ENCODE data around the gene INO80C. TPM values are rescaled to one million over a fixed set of nuclear protein-coding genes. Genes with fewer than 3 reads are reported as not detected.

The INO80C gene
- total RNA-seq, 2 experiments from 2014 or later = 30.8 to 37.4 TPM

- ChIA-PET POLR2A (no interaction called here), CTCF (no interaction called here)
- no peaks in the 10 kb centered on the region for H3K9me3 Mint-ChIP-seq (ENCODE audit: low read depth)
- intact Hi-C loops (cut with DNase I, micrococcal nuclease) = loop anchor here (5.0 kb wide), 1 partner anchor 104 kb away; no protein-coding TSS in a partner anchor
- H3K4me3 Mint-ChIP-seq = no peak overlapping the region
- no peak for DNase-seq
- no peak overlapping the region for H3K27ac Mint-ChIP-seq
- no peaks in the 10 kb centered on the region for H3K27me3 Mint-ChIP-seq
- no peaks in the 10 kb centered on the region for H3K36me3 Mint-ChIP-seq (ENCODE audit: low read depth)
- no peak for ATAC-seq
- H3K4me1 Mint-ChIP-seq = peaks cover 2% of the 10 kb centered on the region
Observed at GRCh38 chr18:35511428-35511827, 13.7 kb upstream of the INO80C start.

DNA sequence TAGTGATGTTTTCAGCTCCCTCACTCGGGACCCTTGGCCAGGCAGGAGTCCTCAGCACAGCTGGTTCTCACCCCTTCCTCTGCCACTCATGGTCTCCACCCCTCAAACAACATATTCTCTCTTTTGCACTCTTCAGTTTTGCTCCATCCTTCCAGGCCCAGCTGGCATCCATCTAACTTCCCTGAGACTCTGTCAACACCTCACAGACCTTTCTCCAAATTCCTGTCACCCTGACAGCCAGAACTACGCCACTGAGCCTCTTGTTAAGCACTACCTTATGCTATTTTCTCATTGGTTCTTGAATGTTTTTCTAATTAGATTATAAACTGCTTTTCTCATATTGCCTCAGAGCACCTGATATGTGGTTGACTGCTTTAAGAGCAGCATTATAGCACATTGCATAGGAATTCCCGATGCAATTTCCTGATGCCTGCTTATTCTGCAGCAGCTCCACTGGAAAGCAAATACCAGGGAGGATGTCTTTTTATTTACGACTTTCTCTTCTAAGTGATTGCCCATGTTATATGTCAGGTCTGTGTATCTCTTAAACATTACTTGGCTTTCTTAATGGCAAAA lies 12.4 kb upstream of the INO80C start:
- intact Hi-C loops (cut with DNase I, micrococcal nuclease) = loop anchor here (5.0 kb wide), 1 partner anchor 103 kb away; no protein-coding TSS in a partner anchor
- Mint-ChIP-seq H3K9me3 (ENCODE audit: low read depth) (no peaks in the 10 kb centered on the region), H3K27ac (no peak overlapping the region), H3K36me3 (ENCODE audit: low read depth) (no peaks in the 10 kb centered on the region), H3K4me1 (no peaks in the 10 kb centered on the region), H3K4me3 (no peak overlapping the region), H3K27me3 (no peaks in the 10 kb centered on the region)
- ATAC-seq = no peak
- CTCF ChIA-PET = no interaction called here
- DNase-seq = no peak
- POLR2A ChIA-PET = no interaction called here

DNA sequence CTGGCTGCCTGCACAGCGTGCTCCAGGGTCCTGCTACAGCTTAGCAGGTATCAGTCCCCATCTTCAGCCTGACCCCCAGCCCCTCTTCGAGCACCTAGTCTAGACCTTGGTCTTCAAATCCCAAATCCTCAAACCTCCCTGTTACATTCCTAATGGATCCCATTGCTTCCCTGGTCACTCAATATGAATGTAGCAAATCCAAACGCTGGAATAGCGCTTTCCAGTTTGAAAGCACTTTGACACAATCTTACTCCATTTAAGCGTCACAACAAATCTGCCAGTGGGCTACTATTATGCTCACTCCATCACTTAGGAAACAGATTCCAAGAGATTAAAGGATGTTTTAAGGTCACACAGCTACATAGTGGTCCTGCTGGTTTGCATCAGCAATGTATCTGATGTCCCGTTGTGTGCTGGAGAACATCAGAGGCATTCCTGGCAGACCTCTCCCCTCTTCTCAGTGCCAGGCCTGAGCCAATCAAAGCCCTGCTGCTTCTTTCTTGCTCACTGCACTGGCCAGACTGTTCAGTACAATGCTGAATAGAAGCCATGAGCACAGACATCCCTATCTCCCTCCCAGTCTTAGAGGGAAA lies 11.1 kb upstream of the INO80C start:
- intact Hi-C loops (cut with DNase I, micrococcal nuclease) = no loop called here

DNA sequence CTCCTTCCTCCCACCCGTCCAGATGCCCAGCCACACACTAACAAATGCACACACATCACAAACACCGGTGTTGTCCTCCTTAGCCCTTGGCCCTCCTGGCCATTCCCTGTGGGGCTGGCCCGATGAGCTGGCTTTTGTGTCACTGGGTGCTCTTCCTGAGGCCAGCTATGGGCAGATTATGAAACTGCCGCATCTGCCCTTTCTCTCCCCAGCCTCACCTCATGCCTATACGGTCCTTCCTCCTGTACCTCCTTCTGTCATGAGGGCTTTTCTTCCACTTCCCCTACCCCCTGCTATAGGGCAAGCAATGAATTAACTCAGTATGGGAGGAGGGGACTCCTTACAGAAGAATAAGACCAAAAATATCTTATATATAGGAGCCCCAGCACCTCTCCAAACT lies 10.3 kb upstream of the INO80C start:
- no peak overlapping the region for H3K27ac Mint-ChIP-seq
- DNase-seq (no peak), ATAC-seq (no peak)
- no peaks in the 10 kb centered on the region for H3K9me3 Mint-ChIP-seq (ENCODE audit: low read depth)
- ChIA-PET POLR2A (no interaction called here), CTCF (no interaction called here)
- H3K4me3 Mint-ChIP-seq = no peak overlapping the region
- no peaks in the 10 kb centered on the region for H3K36me3 Mint-ChIP-seq (ENCODE audit: low read depth)
- no peaks in the 10 kb centered on the region for H3K4me1 Mint-ChIP-seq
- intact Hi-C loops (cut with DNase I, micrococcal nuclease) = no loop called here
- peaks cover 2% of the 10 kb centered on the region for H3K27me3 Mint-ChIP-seq

More for the DNA sequence above, 11.1 kb upstream of the INO80C start:
- Mint-ChIP-seq H3K27ac (no peak overlapping the region), H3K4me1 (no peaks in the 10 kb centered on the region), H3K9me3 (ENCODE audit: low read depth) (no peaks in the 10 kb centered on the region), H3K36me3 (ENCODE audit: low read depth) (no peaks in the 10 kb centered on the region), H3K4me3 (no peak overlapping the region), H3K27me3 (peaks cover 2% of the 10 kb centered on the region)
- CTCF ChIA-PET = no interaction called here
- no peak for ATAC-seq
- POLR2A ChIA-PET = no interaction called here
- DNase-seq = no peak

DNA sequence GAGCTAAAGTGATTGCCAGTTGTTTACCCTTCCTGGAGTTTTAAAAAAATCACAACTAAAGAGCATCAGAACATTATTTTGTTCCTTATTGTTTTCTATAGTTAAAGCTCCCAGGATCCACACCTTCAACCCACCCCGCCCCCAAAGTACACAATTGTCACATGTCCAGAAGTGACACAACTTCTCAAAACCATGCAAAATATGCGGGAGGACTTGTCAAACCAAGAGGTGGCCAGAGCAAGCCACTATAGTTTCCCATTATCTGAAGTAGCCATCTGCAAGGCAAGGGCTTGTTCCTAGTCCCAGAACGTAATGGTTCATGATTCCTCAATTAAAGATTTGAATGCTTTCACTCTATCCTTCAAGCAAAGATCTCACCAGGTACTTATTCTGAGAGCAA lies 9.9 kb upstream of the INO80C start:
- H3K4me1 Mint-ChIP-seq = no peaks in the 10 kb centered on the region
- peaks cover 2% of the 10 kb centered on the region for H3K27me3 Mint-ChIP-seq
- CTCF ChIA-PET = interaction anchor here (1.2 kb wide), 1 partner anchor 10 kb away, joined by 3 read pairs; the partner anchor contains the start of gene INO80C
- no peak for DNase-seq
- H3K27ac Mint-ChIP-seq = no peak overlapping the region
- no peaks in the 10 kb centered on the region for H3K9me3 Mint-ChIP-seq (ENCODE audit: low read depth)
- H3K4me3 Mint-ChIP-seq = no peak overlapping the region
- no peaks in the 10 kb centered on the region for H3K36me3 Mint-ChIP-seq (ENCODE audit: low read depth)
- ATAC-seq = no peak
- intact Hi-C loops (cut with DNase I, micrococcal nuclease) = no loop called here
- POLR2A ChIA-PET = interaction anchor here (1.2 kb wide), 1 partner anchor 10 kb away, joined by 4 read pairs; the partner anchor contains the start of gene INO80C

GRCh38 chr18:35507192-35507591 lies 9.4 kb upstream of the INO80C start:
- Mint-ChIP-seq H3K4me3 (no peak overlapping the region), H3K9me3 (ENCODE audit: low read depth) (no peaks in the 10 kb centered on the region), H3K36me3 (ENCODE audit: low read depth) (no peaks in the 10 kb centered on the region), H3K4me1 (no peaks in the 10 kb centered on the region), H3K27me3 (peaks cover 2% of the 10 kb centered on the region), H3K27ac (no peak overlapping the region)
- ChIA-PET CTCF (interaction anchor here (1.2 kb wide), 1 partner anchor 10 kb away, joined by 3 read pairs; the partner anchor contains the start of gene INO80C), POLR2A (interaction anchor here (1.2 kb wide), 1 partner anchor 10 kb away, joined by 4 read pairs; the partner anchor contains the start of gene INO80C)
- ATAC-seq (no peak), DNase-seq (no peak)
- intact Hi-C loops (cut with DNase I, micrococcal nuclease) = no loop called here

GRCh38 chr18:35506024-35506712 lies 8.4 kb upstream of the INO80C start:
- ChIA-PET CTCF (interaction anchor here (1.2 kb wide), 1 partner anchor 8 kb away, joined by 3 read pairs; the partner anchor contains the start of gene INO80C), POLR2A (interaction anchor here (1.2 kb wide), 1 partner anchor 9 kb away, joined by 4 read pairs; the partner anchor contains the start of gene INO80C)
- Mint-ChIP-seq H3K27me3 (peaks cover 2% of the 10 kb centered on the region), H3K4me1 (no peaks in the 10 kb centered on the region), H3K27ac (no peak overlapping the region), H3K4me3 (no peak overlapping the region), H3K9me3 (ENCODE audit: low read depth) (no peaks in the 10 kb centered on the region), H3K36me3 (ENCODE audit: low read depth) (no peaks in the 10 kb centered on the region)
- DNase-seq = no peak
- intact Hi-C loops (cut with DNase I, micrococcal nuclease) = no loop called here
- ATAC-seq = no peak

GRCh38 chr18:35504996-35505395 lies 7.2 kb upstream of the INO80C start:
- intact Hi-C loops (cut with DNase I, micrococcal nuclease) = no loop called here
- no peak for ATAC-seq
- no peaks in the 10 kb centered on the region for H3K4me1 Mint-ChIP-seq
- ChIA-PET CTCF (no interaction called here), POLR2A (no interaction called here)
- no peaks in the 10 kb centered on the region for H3K9me3 Mint-ChIP-seq (ENCODE audit: low read depth)
- peaks cover 2% of the 10 kb centered on the region for H3K27me3 Mint-ChIP-seq
- DNase-seq = no peak
- H3K36me3 Mint-ChIP-seq (ENCODE audit: low read depth) = no peaks in the 10 kb centered on the region
- H3K27ac Mint-ChIP-seq = no peak overlapping the region
- H3K4me3 Mint-ChIP-seq = no peak overlapping the region

- H3K27ac Mint-ChIP-seq = no peak overlapping the region
- POLR2A ChIA-PET = no interaction called here
- no peak for ATAC-seq
Observed at GRCh38 chr18:35502052-35502451, 4.3 kb upstream of the INO80C start.

DNA sequence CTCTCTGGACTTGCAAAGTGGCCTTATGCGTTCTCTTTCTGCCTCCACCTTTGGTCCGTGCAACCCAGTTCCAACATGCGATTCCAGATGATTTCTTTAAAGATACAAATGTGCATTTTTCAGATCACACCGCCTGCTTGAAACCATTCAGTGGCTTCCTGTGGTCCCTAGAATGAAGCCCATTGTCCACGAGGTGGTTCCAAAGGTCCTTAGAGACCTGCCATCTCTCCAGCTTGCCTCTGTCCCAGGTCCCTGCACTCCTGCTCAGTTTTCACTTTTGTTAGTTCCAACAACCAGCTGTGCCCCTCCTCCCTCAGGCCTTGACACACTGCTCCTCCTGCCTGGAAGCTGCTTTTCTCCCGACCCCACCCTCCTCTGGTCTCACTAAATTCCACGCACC lies 3.6 kb upstream of the INO80C start:
- ChIA-PET POLR2A (no interaction called here), CTCF (no interaction called here)
- no peak for DNase-seq

More at GRCh38 chr18:35502052-35502451, 4.3 kb upstream of the INO80C start:
- peaks cover 2% of the 10 kb centered on the region for H3K27me3 Mint-ChIP-seq
- H3K36me3 Mint-ChIP-seq (ENCODE audit: low read depth) = no peaks in the 10 kb centered on the region
- DNase-seq = no peak
- no peak overlapping the region for H3K4me3 Mint-ChIP-seq
- peaks cover 6% of the 10 kb centered on the region for H3K4me1 Mint-ChIP-seq
- CTCF ChIA-PET = no interaction called here
- H3K9me3 Mint-ChIP-seq (ENCODE audit: low read depth) = no peaks in the 10 kb centered on the region
- intact Hi-C loops (cut with DNase I, micrococcal nuclease) = no loop called here

DNA sequence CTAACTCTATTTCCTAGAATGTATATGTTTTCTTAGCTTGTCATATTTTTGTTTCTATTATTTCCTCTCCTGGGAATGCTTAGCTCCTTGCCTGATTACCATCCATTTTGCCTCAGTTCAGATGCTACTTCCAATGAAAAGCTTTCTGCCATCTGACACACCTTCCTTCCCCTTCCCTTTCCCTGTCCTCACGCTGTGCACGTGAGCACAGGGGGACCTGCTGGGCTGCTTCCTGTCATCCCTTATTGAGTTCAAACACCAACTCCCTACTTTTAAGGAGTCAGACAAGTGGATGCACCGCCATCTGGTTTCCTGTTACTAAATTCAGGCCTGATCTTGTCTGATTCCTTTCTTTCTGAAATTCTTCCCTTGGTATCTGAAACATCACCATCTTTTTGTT lies 2.4 kb upstream of the INO80C start:
- Mint-ChIP-seq H3K36me3 (ENCODE audit: low read depth) (no peaks in the 10 kb centered on the region), H3K4me1 (peaks cover 22% of the 10 kb centered on the region), H3K27ac (no peak overlapping the region), H3K9me3 (ENCODE audit: low read depth) (no peaks in the 10 kb centered on the region), H3K4me3 (no peak overlapping the region), H3K27me3 (peaks cover 2% of the 10 kb centered on the region)
- POLR2A ChIA-PET = no interaction called here
- intact Hi-C loops (cut with DNase I, micrococcal nuclease) = no loop called here
- DNase-seq = no peak
- no peak for ATAC-seq
- CTCF ChIA-PET = interaction anchor here (0.5 kb wide), 1 partner anchor 27 kb away, joined by 4 read pairs; no protein-coding TSS in a partner anchor

More for the DNA sequence above, 3.6 kb upstream of the INO80C start:
- peaks cover 11% of the 10 kb centered on the region for H3K4me1 Mint-ChIP-seq
- no peaks in the 10 kb centered on the region for H3K36me3 Mint-ChIP-seq (ENCODE audit: low read depth)
- intact Hi-C loops (cut with DNase I, micrococcal nuclease) = no loop called here
- peaks cover 2% of the 10 kb centered on the region for H3K27me3 Mint-ChIP-seq
- no peak overlapping the region for H3K27ac Mint-ChIP-seq
- H3K4me3 Mint-ChIP-seq = no peak overlapping the region
- H3K9me3 Mint-ChIP-seq (ENCODE audit: low read depth) = no peaks in the 10 kb centered on the region
- no peak for ATAC-seq
